ENCODE results near the gene KRTAP4-4.
"Not testable (repeated sequence)": the region's sequence is repeated elsewhere in the genome, so short reads cannot be mapped to it uniquely, and the experiment has no call there.

Gene KRTAP4-4

GRCh38 chr17:41149652-41149985 lies 10.9 kb downstream of the KRTAP4-4 start, which contains the start of gene KRTAP4-5:
Gene KRTAP4-5, minus strand, starts transcription at chr17:41149825. Its CDS starts 58 bp downstream, at chr17:41149767.
- no peak for TF ChIP-seq CTCF (IDR thresholded peaks at IDR 0.05; ENCODE audit: insufficient read depth, low read depth, low read length, missing control alignments)
- no peak for DNase-seq (ENCODE audit: low read depth)
- no peak within 1 kb of the TSS for H3K4me3 ChIP-seq (ENCODE audit: low read depth, low read length)

GRCh38 chr17:41148971-41149651 lies 11.4 kb downstream of the KRTAP4-4 start:
- not testable (repeated sequence) for DNase-seq (ENCODE audit: low read depth); H3K4me3 ChIP-seq (ENCODE audit: low read depth, low read length)

GRCh38 chr17:41147531-41148204 lies 12.9 kb downstream of the KRTAP4-4 start:
- no peak for TF ChIP-seq CTCF (IDR thresholded peaks at IDR 0.05; ENCODE audit: insufficient read depth, low read depth, low read length, missing control alignments)
- DNase-seq (ENCODE audit: low read depth): no peak
- no peak overlapping the region for H3K4me3 ChIP-seq (ENCODE audit: low read depth, low read length)

GRCh38 chr17:41145261-41145660 lies 15.3 kb downstream of the KRTAP4-4 start:
- no peak overlapping the region for H3K4me3 ChIP-seq (ENCODE audit: low read depth, low read length)
- TF ChIP-seq CTCF (IDR thresholded peaks at IDR 0.05; ENCODE audit: insufficient read depth, low read depth, low read length, missing control alignments): no peak
- DNase-seq (ENCODE audit: low read depth): no peak

- no peak overlapping the region for H3K4me3 ChIP-seq (ENCODE audit: low read depth, low read length)
- DNase-seq (ENCODE audit: low read depth): no peak
Measured at GRCh38 chr17:41144846-41145245, 15.7 kb downstream of the KRTAP4-4 start.

GRCh38 chr17:41141361-41141760 lies 19.2 kb downstream of the KRTAP4-4 start:
- TF ChIP-seq CTCF (IDR thresholded peaks at IDR 0.05; ENCODE audit: insufficient read depth, low read depth, low read length, missing control alignments): no peak
- no peak for DNase-seq (ENCODE audit: low read depth)
- no peak overlapping the region for H3K4me3 ChIP-seq (ENCODE audit: low read depth, low read length)

More at GRCh38 chr17:41144846-41145245, 15.7 kb downstream of the KRTAP4-4 start:
- TF ChIP-seq CTCF (IDR thresholded peaks at IDR 0.05; ENCODE audit: insufficient read depth, low read depth, low read length, missing control alignments): no peak

GRCh38 chr17:41140360-41141131 lies 20.0 kb downstream of the KRTAP4-4 start, which contains the start of gene KRTAP4-6:
Gene KRTAP4-6, minus strand, starts transcription at chr17:41140544. Its CDS starts 57 bp downstream, at chr17:41140487.
- TF ChIP-seq CTCF (IDR thresholded peaks at IDR 0.05; ENCODE audit: insufficient read depth, low read depth, low read length, missing control alignments): no peak
- no peak for DNase-seq (ENCODE audit: low read depth)

GRCh38 chr17:41139865-41140264 lies 20.7 kb downstream of the KRTAP4-4 start:
- not testable (repeated sequence) for DNase-seq (ENCODE audit: low read depth); H3K4me3 ChIP-seq (ENCODE audit: low read depth, low read length)

More at GRCh38 chr17:41140360-41141131, 20.0 kb downstream of the KRTAP4-4 start, which contains the start of gene KRTAP4-6:
- H3K4me3 ChIP-seq (ENCODE audit: low read depth, low read length): no peak within 1 kb of the TSS

All from GM12865 (cell line).